Activated T-helper 2 cell treated with anti-CD3 and anti-CD28 coated beads, Interferon-gamma antibody, Interleukin-2, Interleukin-4, amounts not matched to agents 10 μg/mL and 5 μg/mL and 100 μg/mL, durations not matched to agents 14 hours and 24 hours and 36 hours (primary cell): Measurements from ENCODE around the gene CCDC18. TPM values are rescaled to one million over a fixed set of nuclear protein-coding genes. Genes with fewer than 3 reads are reported as not detected.

ENCODE experiments used
- DNase-seq: peaks from one replicate; pipeline ENCODE4 v3.0.0; 2021; ENCODE audit warnings: low spot score
- H3K27ac Mint-ChIP-seq: one replicate; pipeline ENCODE4 v1.8.0; 2021; ENCODE audit warnings: mixed read lengths
- H3K27me3 Mint-ChIP-seq: one replicate; pipeline ENCODE4 v1.8.0; 2021; ENCODE audit warnings: low read depth, mixed read lengths
- H3K36me3 Mint-ChIP-seq: one replicate; pipeline ENCODE4 v1.8.0; 2021; ENCODE audit warnings: low read depth, mixed read lengths
- H3K4me1 Mint-ChIP-seq: one replicate; pipeline ENCODE4 v1.8.0; 2021; ENCODE audit warnings: low read depth, mixed read lengths
- H3K4me3 Mint-ChIP-seq: one replicate; pipeline ENCODE4 v1.8.0; 2021; ENCODE audit warnings: low read depth, mild to moderate bottlenecking, moderate library complexity, mixed read lengths
- H3K9me3 Mint-ChIP-seq: one replicate; pipeline ENCODE4 v1.8.0; 2021; ENCODE audit warnings: mixed read lengths
- intact Hi-C: fragments of 100-400 bp; cut with micrococcal nuclease; formaldehyde crosslinking; loops from one replicate; pipeline ENCODE4 v1.15.1; 2023
- total RNA-seq: library from RNA; stranded (reverse); gene quantifications from 2 replicates; pipeline ENCODE4 v1.2.3, GENCODE V29; 2022

Gene CCDC18
- total RNA-seq, 1 donor from 2014 or later: 22.9 TPM

- H3K4me3 Mint-ChIP-seq: no peak overlapping the region
- no peaks in the 10 kb centered on the region for H3K36me3 Mint-ChIP-seq
- no peak overlapping the region for H3K27ac Mint-ChIP-seq
- intact Hi-C loops: loop anchor here (10.0 kb wide), 2 partner anchors 318 to 538 kb away; no protein-coding TSS in a partner anchor
- no peak for DNase-seq
- H3K9me3 Mint-ChIP-seq: no peaks in the 10 kb centered on the region
- no peaks in the 10 kb centered on the region for H3K27me3 Mint-ChIP-seq
- no peaks in the 10 kb centered on the region for H3K4me1 Mint-ChIP-seq
Measured at GRCh38 chr1:93306920-93307319, 126.4 kb downstream of the CCDC18 start.

- H3K4me1 Mint-ChIP-seq: no peaks in the 10 kb centered on the region
- no peaks in the 10 kb centered on the region for H3K27me3 Mint-ChIP-seq
- no peaks in the 10 kb centered on the region for H3K9me3 Mint-ChIP-seq
- no peak overlapping the region for H3K4me3 Mint-ChIP-seq
- no peaks in the 10 kb centered on the region for H3K36me3 Mint-ChIP-seq
- no peak for DNase-seq
- intact Hi-C loops: no loop called here
- H3K27ac Mint-ChIP-seq: no peak overlapping the region
Measured at GRCh38 chr1:93313026-93313425, 132.5 kb downstream of the CCDC18 start.

- H3K27ac Mint-ChIP-seq: no peak overlapping the region
- H3K4me3 Mint-ChIP-seq: no peak overlapping the region
- H3K4me1 Mint-ChIP-seq: no peaks in the 10 kb centered on the region
- DNase-seq: no peak
- H3K9me3 Mint-ChIP-seq: no peaks in the 10 kb centered on the region
- intact Hi-C loops: no loop called here
- H3K27me3 Mint-ChIP-seq: no peaks in the 10 kb centered on the region
- H3K36me3 Mint-ChIP-seq: no peaks in the 10 kb centered on the region
Measured at GRCh38 chr1:93317207-93317606, 136.7 kb downstream of the CCDC18 start.

- intact Hi-C loops: no loop called here
- no peaks in the 10 kb centered on the region for H3K4me1 Mint-ChIP-seq
- H3K27me3 Mint-ChIP-seq: no peaks in the 10 kb centered on the region
- no peak overlapping the region for H3K27ac Mint-ChIP-seq
- no peak for DNase-seq
- no peaks in the 10 kb centered on the region for H3K36me3 Mint-ChIP-seq
- H3K9me3 Mint-ChIP-seq: no peaks in the 10 kb centered on the region
- no peak overlapping the region for H3K4me3 Mint-ChIP-seq
Measured at GRCh38 chr1:93317943-93318342, 137.4 kb downstream of the CCDC18 start.

GRCh38 chr1:93321720-93322119 lies 141.2 kb downstream of the CCDC18 start:
- intact Hi-C loops: no loop called here
- no peak for DNase-seq
- H3K4me1 Mint-ChIP-seq: peaks cover 3% of the 10 kb centered on the region
- H3K9me3 Mint-ChIP-seq: no peaks in the 10 kb centered on the region
- H3K4me3 Mint-ChIP-seq: no peak overlapping the region
- no peaks in the 10 kb centered on the region for H3K27me3 Mint-ChIP-seq
- H3K27ac Mint-ChIP-seq: no peak overlapping the region
- H3K36me3 Mint-ChIP-seq: no peaks in the 10 kb centered on the region

- no peak overlapping the region for H3K27ac Mint-ChIP-seq
- intact Hi-C loops: no loop called here
- DNase-seq: no peak
- no peaks in the 10 kb centered on the region for H3K27me3 Mint-ChIP-seq
- H3K36me3 Mint-ChIP-seq: no peaks in the 10 kb centered on the region
- no peaks in the 10 kb centered on the region for H3K9me3 Mint-ChIP-seq
- H3K4me3 Mint-ChIP-seq: no peak overlapping the region
- peaks cover 3% of the 10 kb centered on the region for H3K4me1 Mint-ChIP-seq
Measured at GRCh38 chr1:93322349-93322748, 141.8 kb downstream of the CCDC18 start.

- H3K36me3 Mint-ChIP-seq: no peaks in the 10 kb centered on the region
- H3K9me3 Mint-ChIP-seq: no peaks in the 10 kb centered on the region
- H3K4me3 Mint-ChIP-seq: no peak overlapping the region
- H3K4me1 Mint-ChIP-seq: peaks cover 3% of the 10 kb centered on the region
- intact Hi-C loops: no loop called here
- no peaks in the 10 kb centered on the region for H3K27me3 Mint-ChIP-seq
- no peak overlapping the region for H3K27ac Mint-ChIP-seq
- DNase-seq: no peak
Measured at GRCh38 chr1:93323185-93323820, 142.8 kb downstream of the CCDC18 start.

GRCh38 chr1:93324486-93325464 lies 144.3 kb downstream of the CCDC18 start:
- H3K27me3 Mint-ChIP-seq: no peaks in the 10 kb centered on the region
- no peaks in the 10 kb centered on the region for H3K36me3 Mint-ChIP-seq
- H3K4me1 Mint-ChIP-seq: peaks cover 3% of the 10 kb centered on the region
- H3K4me3 Mint-ChIP-seq: no peak overlapping the region
- DNase-seq: no peak
- no peaks in the 10 kb centered on the region for H3K9me3 Mint-ChIP-seq
- intact Hi-C loops: no loop called here
- H3K27ac Mint-ChIP-seq: no peak overlapping the region

Other genes starting within 250 kb of the CCDC18 start
- gene DIPK1A, start 219.3 kb upstream of the CCDC18 start, total RNA-seq: 22.9 and 23.0 TPM in 2 replicates
- gene MTF2, start 101.4 kb upstream of the CCDC18 start, total RNA-seq: 73.1 and 83.5 TPM in 2 replicates
- gene TMED5, start 311 bp upstream of the CCDC18 start, total RNA-seq: 58.6 and 60.4 TPM in 2 replicates
- 103 and 104 TPM in 2 replicates for gene DR1, start 165.2 kb downstream of the CCDC18 start, total RNA-seq